GM20000 (cell line): ENCODE data around the gene DAP3.

Experiments
- DNase-seq: peaks from one replicate; pipeline ENCODE4 v3.0.0; 2012; ENCODE audit warnings: low spot score
- CTCF ChIP-seq: IDR thresholded peaks from 2 replicates; pipeline ENCODE4 v1.5.1; 2012; ENCODE audit warnings: mild to moderate bottlenecking, control low read depth; ENCODE audit errors: extremely low read depth, missing control alignments

The DAP3 gene

GRCh38 chr1:155776414-155776813, 87.5 kb downstream of the DAP3 start:
- no peak for DNase-seq

GRCh38 chr1:155777582-155777981, 88.7 kb downstream of the DAP3 start:
- no peak for DNase-seq
- no peak for TF ChIP-seq CTCF

More at GRCh38 chr1:155776414-155776813, 87.5 kb downstream of the DAP3 start:
- no peak for TF ChIP-seq CTCF
